GM12878 (cell line): ENCODE data around the gene ATF7. TPM values are rescaled to one million over a fixed set of nuclear protein-coding genes. Genes with fewer than 3 reads are reported as not detected.

ENCODE experiments used
- ATAC-seq: fragments of 200-7000 bp; cut with Tn5 transposase; 3 replicates; pipeline ENCODE4 v1.9.1; 2020; ENCODE audit warnings: mild to moderate bottlenecking, moderate library complexity
- BruUV-seq: library from RNA; stranded (reverse); fragments of 400-500 nt; replicated peaks from 2 replicates; lab custom pipeline; 2021; lab: Mats Ljungman, UMichigan
- CTCF ChIA-PET: fragments of 300-600 bp; sonication (Branson Sonifier 250); formaldehyde crosslinking; extraction: SDS; loops from one replicate; lab custom pipeline; 2021; ENCODE audit warnings: inconsistent platforms; lab: Yijun Ruan, JAX
- POLR2A ChIA-PET: fragments of 350-600 bp; formaldehyde crosslinking; extraction: SDS; loops from one replicate; lab custom pipeline; 2021; ENCODE audit warnings: inconsistent platforms; lab: Charles Lee
- RAD21 ChIA-PET: fragments of 300-600 bp; sonication (Branson Sonifier 250); formaldehyde crosslinking; loops from one replicate; lab custom pipeline; 2023; ENCODE audit warnings: antibody characterized with exemption; ENCODE audit not compliant: unreplicated experiment; lab: Charles Lee
- SMC1A ChIA-PET: fragments of 300-600 bp; sonication (Branson Sonifier 250); formaldehyde crosslinking; loops from one replicate; lab custom pipeline; 2023; ENCODE audit not compliant: unreplicated experiment, uncharacterized antibody; lab: Charles Lee
- DNase-seq: peaks from one replicate; pipeline ENCODE4 v3.0.0-alpha.2; 2011; ENCODE audit warnings: low read depth, low spot score
- FAIRE-seq: peaks from 3 replicates; lab custom pipeline; 2011; peaks lifted over from hg19 to GRCh38; lab: Jason Lieb, UNC
- H2AFZ ChIP-seq: 2 replicates; pipeline ENCODE4 v1.6.0; 2011; ENCODE audit warnings: low read depth, low read length, control low read depth; ENCODE audit not compliant: control insufficient read depth
- H3K27ac ChIP-seq: 2 replicates; pipeline ENCODE4 v1.5.1; 2011; ENCODE audit warnings: control low read depth; ENCODE audit not compliant: control insufficient read depth, insufficient read depth
- H3K27me3 ChIP-seq, 2 experiments: replicated peaks in 1 of 2; 2 replicates each; pipeline versions ENCODE4 v1.6.0 to v1.6.1; 2011; ENCODE audit warnings: low read length in 1 of 2; ENCODE audit not compliant: control insufficient read depth in 2 of 2, insufficient read depth in 2 of 2
- H3K36me3 ChIP-seq, 2 experiments: 2 replicates each; pipeline ENCODE4 v1.5.1; 2011; ENCODE audit warnings: low read length in 1 of 2; ENCODE audit not compliant: control insufficient read depth in 2 of 2, insufficient read depth in 2 of 2
- H3K4me1 ChIP-seq: 2 replicates; pipeline ENCODE4 v1.6.1; 2011; ENCODE audit warnings: mild to moderate bottlenecking, low read length, moderate library complexity, mixed read lengths; ENCODE audit not compliant: control insufficient read depth, insufficient read depth
- H3K4me2 ChIP-seq: 2 replicates; pipeline ENCODE4 v1.6.0; 2011; ENCODE audit warnings: control low read depth; ENCODE audit not compliant: control insufficient read depth, insufficient read depth
- H3K4me3 ChIP-seq: fragments of 200-600 bp; sonication (generic); 2 replicates; pipeline ENCODE4 v1.5.1; 2016
- H3K79me2 ChIP-seq: 2 replicates; pipeline ENCODE4 v1.6.0; 2011; ENCODE audit warnings: low read length; ENCODE audit not compliant: control insufficient read depth, insufficient read depth
- H3K9ac ChIP-seq: 2 replicates; pipeline ENCODE4 v1.8.0; 2011; ENCODE audit warnings: low read length, control low read depth, mixed read lengths; ENCODE audit not compliant: control insufficient read depth, insufficient read depth
- H3K9me3 ChIP-seq: replicated peaks from 3 replicates; pipeline ENCODE4 v1.5.1; 2011; ENCODE audit warnings: mild to moderate bottlenecking, low read length; ENCODE audit not compliant: control insufficient read depth, insufficient read depth
- H4K20me1 ChIP-seq: 2 replicates; pipeline ENCODE4 v1.6.0; 2011; ENCODE audit not compliant: control insufficient read depth, insufficient read depth
- BRCA1 ChIP-seq: IDR thresholded peaks from 2 replicates; pipeline ENCODE4 v1.6.1; 2011; ENCODE audit warnings: low read depth, low read length, improper control_type of control experiment
- CBX5 ChIP-seq: sonication (generic); IDR thresholded peaks from 2 replicates; pipeline ENCODE4 v1.6.1; 2016; ENCODE audit warnings: low read depth, moderate library complexity, mild to moderate bottlenecking, inconsistent platforms
- SP1 ChIP-seq: IDR thresholded peaks from one replicate; pipeline ENCODE4 v1.6.1; 2011; ENCODE audit warnings: low read depth, low read length
- ZBED1 ChIP-seq: IDR thresholded peaks from 2 replicates; pipeline ENCODE4 v1.6.1; 2016; ENCODE audit warnings: borderline replicate concordance
- WGBS: methylation state at CpG from one replicate; pipeline ENCODE4 v1.1.6; 2016; ENCODE audit warnings: low lambda C conversion rate; ENCODE audit not compliant: insufficient replicate concordance, insufficient coverage; ENCODE audit errors: missing lambda C conversion rate; 5-methylcytosine and 5-hydroxymethylcytosine counted together
- in situ Hi-C: fragments of 300-500 bp; cut with MboI; formaldehyde crosslinking; loops from 9 replicates; pipeline ENCODE4 v1.14.3; 2018; ENCODE audit warnings: mixed read lengths
- intact Hi-C: fragments of 100-400 bp; cut with micrococcal nuclease; formaldehyde crosslinking; loops from one replicate; pipeline ENCODE4 v1.14.2; 2022; ENCODE audit not compliant: unreplicated experiment
- polyA plus RNA-seq, 11 experiments: library from polyadenylated mRNA; depleted of rRNA in 4 of 11; unstranded in 6 of 11; stranded (reverse) in 5 of 11; fragments of >200 nt; fragmentation: Nextera tagmentation in 4 of 11; fragmentation: Illumina TruSeq in 1 of 11; extraction: Ambion mirVana in 4 of 11; extraction: Trizol in 1 of 11; gene quantifications; 1 replicate in 1 of 11; 2 replicates in 10 of 11; pipeline versions ENCODE4 v1.2.1 to v1.2.3, GENCODE V29; 2011 to 2016; ENCODE audit warnings: inconsistent platforms in 2 of 11, missing spikeins in 2 of 11, low read depth in 1 of 11
- total RNA-seq, 4 experiments: library from RNA; depleted of rRNA in 3 of 4; stranded (reverse); fragments of >200 nt in 3 of 4; fragmentation: Illumina TruSeq in 1 of 4; extraction: Trizol in 1 of 4; gene quantifications; 2 replicates each; pipeline versions ENCODE4 v1.2.1 to v1.2.3, GENCODE V29; 2013 to 2021

The ATF7 gene
- total and polyA plus RNA-seq, 10 of the 15 experiments (the other 5 are each of a cell fraction or from before 2014, with no cell fraction given): 9.1 to 30.7 (median 21.8) TPM

- in situ Hi-C loops: no loop called here
- no peaks in the 10 kb centered on the region for H3K79me2 ChIP-seq
- intact Hi-C loops: no loop called here
- POLR2A ChIA-PET: interaction anchor here (0.5 to 1.3 kb wide), 9 partner anchors 9 to 236 kb away, joined by 3 to 9 read pairs (median 4); no protein-coding TSS in a partner anchor
- FAIRE-seq (no peak), DNase-seq (no peak), ATAC-seq (no peak)
- WGBS: 95% methylated on average over 14 of the region's 14 CpGs
- no peak overlapping the region for H3K4me3 ChIP-seq
- CTCF ChIA-PET: interaction anchor here (0.6 to 3.3 kb wide), 13 partner anchors 9 to 191 kb away, joined by 3 to 26 read pairs (median 5); partner anchors contain the start of gene ATP5MC2
- H3K27me3 ChIP-seq: no peaks in the 10 kb centered on the region
- H3K9me3 ChIP-seq: no peaks in the 10 kb centered on the region
- SMC1A ChIA-PET: interaction anchor here (1.1 to 2.3 kb wide), 8 partner anchors 9 to 126 kb away, joined by 3 to 16 read pairs (median 5); partner anchors contain the start of gene ATP5MC2
- H4K20me1 ChIP-seq: no peaks in the 10 kb centered on the region
- H3K4me1 ChIP-seq: no peaks in the 10 kb centered on the region
- H3K36me3 ChIP-seq: peaks cover 1 to 11% of the 10 kb centered on the region in 2 experiments; a peak in 3 of 4 replicates
- TF ChIP-seq BRCA1: no peak
- no peak for TF ChIP-seq ZBED1
- no peak for TF ChIP-seq CBX5
- TF ChIP-seq SP1: no peak
- BruUV-seq: no TSS peak
- no peak overlapping the region for H2AFZ ChIP-seq
- H3K27ac ChIP-seq: no peak overlapping the region
- no peak overlapping the region for H3K4me2 ChIP-seq
- RAD21 ChIA-PET: interaction anchor here (1.1 to 2.4 kb wide), 6 partner anchors 9 to 123 kb away, joined by 3 to 13 read pairs (median 8); partner anchors contain the start of gene ATP5MC2
- no peak overlapping the region for H3K9ac ChIP-seq
Observed at GRCh38 chr12:53552361-53553327, 73.5 kb downstream of the ATF7 start.
